GM18909 (cell line): Measurements from ENCODE around the gene ERBB2.

Source experiments
- ATAC-seq: cut with Tn5 transposase; IDR thresholded peaks from one replicate; pipeline ENCODE4 v1.9.1; 2021; ENCODE audit warnings: mild to moderate bottlenecking; ENCODE audit not compliant: unreplicated experiment, poor library complexity

The ERBB2 gene

GRCh38 chr17:39777534-39778365 is 77.9 kb downstream of the ERBB2 start:
- peak; percentile 51 for ATAC-seq
